NCI-H748 (cell line): Measurements from ENCODE around the gene BNC2.

Experiments
- DNase-seq: peaks from one replicate; lab custom pipeline; 2025; ENCODE audit not compliant: unreplicated experiment; lab: John Stamatoyannopoulos, UW

Gene BNC2

DNA sequence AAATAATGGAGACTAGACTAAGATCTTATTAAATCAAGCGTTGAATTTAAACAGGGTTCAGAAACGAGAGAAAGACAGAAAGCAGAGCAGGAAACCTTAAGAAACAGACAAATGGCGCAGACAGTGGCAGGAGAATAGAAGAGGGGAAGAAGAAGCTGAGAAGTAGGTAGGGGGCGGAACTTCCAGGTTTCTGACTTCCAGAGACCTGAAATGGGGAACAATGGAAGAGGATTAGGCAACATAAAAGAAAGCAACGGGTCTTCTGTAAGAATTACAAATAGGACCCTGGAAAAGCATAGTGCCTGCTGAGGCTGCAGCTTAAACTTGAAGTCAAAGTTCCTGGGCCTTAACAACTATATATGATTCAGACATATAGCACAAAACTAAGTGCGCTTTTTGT lies 101.7 kb downstream of the BNC2 start:
- DNase-seq, result no peak

- DNase-seq, result no peak
Observed at GRCh38 chr9:16767366-16767765, 103.1 kb downstream of the BNC2 start.

GRCh38 chr9:16763946-16764345 lies 106.5 kb downstream of the BNC2 start:
- no peak for DNase-seq

DNA sequence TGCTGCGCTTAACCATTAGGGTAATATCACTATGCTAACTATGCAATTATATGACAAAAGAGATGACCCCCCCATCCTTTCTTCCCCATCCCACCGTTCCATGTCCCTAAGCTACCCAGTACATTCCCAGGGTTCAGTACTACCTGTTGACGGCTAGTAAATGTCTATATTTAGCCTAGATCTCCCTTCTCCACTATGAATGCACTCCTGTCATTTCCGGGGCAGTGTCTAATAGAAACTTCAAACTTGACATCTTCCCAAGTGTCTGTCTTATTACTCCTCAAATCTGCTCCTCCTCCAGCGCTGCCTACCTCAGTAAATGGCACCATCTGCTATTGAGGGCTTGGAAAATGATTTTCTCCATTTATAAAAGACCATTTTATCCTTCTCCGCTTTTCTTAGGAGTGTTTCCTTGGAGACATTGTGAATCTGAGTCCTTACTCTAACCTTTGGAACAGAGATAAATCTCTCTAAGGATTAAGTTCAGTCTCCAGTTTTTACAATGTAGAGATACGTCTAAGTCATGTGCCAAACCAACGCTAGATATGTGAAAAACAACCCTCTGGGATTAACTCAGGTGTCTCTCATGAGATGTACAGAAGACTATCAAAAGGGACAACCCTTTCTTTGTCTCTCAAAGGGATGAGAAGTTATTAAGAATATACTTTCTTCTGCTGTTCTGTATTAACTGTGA lies 114.9 kb downstream of the BNC2 start:
- no peak for DNase-seq

GRCh38 chr9:16754662-16755061 lies 115.8 kb downstream of the BNC2 start:
- no peak for DNase-seq

GRCh38 chr9:16753256-16753655 lies 117.2 kb downstream of the BNC2 start:
- no peak for DNase-seq

DNA sequence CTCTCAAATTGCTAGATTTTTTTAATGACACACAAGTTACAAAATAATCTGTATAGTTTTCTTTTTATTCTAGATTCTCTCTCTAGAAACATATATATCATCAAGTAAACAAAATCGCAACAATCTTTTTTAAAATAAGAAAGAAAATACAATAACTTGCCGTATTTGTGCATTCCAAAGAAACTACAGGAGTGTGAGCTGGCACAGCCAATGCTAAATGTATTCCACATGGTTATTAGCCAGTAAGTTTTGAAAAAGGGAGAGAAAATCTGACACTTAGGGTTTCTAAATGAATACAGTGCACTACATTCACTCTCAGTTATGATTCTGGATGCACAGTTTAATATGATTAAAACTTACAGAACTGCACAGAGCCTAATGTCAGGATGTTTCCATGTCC lies 117.9 kb downstream of the BNC2 start:
- no peak for DNase-seq

DNA sequence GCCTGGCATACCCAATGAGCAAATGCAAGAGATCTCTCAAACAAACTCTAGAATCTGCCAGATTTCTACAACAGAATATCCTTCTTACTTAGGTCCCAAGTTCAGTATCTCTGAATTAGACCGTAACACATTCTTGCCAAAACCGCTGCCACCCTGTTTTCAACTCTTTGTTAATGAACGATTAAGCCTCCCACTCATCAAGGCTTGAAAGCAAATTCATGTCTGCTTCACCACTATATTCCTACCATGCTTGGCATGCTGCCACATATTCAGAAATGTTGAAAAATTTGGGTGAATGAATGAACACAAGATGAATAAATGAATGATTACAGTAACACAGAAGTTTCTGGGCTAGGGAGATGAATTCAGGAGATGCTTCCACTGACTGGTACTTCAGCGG lies 119.9 kb downstream of the BNC2 start:
- no peak for DNase-seq

DNA sequence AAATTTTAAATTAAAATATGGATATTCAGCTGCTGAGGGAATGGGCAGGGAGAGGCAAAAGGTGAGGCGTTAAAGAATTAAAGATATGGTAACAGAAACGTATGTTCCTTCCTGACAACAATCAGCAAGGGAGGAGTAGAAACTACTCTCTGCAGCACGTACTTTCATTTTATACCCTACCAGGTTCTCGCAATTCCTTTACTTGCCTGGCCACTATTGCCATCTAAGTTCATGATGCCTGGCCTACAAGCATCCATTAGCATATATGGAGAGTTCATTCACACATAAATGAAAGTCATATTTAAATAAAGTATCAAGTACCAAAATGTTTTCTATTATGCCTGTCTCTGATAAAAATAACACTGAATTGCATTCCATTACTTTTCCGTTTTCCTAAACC lies 125.1 kb downstream of the BNC2 start:
- no peak for DNase-seq

- DNase-seq, result no peak
Observed at GRCh38 chr9:16744394-16744793, 126.1 kb downstream of the BNC2 start.

GRCh38 chr9:16743375-16743774 lies 127.1 kb downstream of the BNC2 start:
- no peak for DNase-seq

DNA sequence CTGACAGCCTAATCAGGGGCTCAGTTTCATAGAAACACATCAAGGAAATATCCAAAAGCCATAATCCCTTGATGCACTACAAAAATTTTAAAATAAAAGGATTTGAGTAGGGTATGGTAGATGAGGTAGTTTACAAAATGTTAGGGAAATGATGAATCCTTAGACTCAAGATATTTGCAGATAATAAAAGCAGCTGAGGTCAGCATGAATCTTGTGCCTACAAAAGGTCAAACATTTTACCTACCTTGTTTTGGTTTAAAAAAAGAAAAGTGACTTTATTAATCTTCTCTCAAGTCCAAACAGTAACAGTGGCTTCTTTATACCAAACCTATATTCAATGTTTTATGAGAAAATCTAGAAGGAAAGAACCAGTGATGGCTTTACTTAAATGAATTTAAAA lies 135.5 kb downstream of the BNC2 start:
- no peak for DNase-seq

- no peak for DNase-seq
Observed at GRCh38 chr9:16732546-16732945, 137.9 kb downstream of the BNC2 start.

- no peak for DNase-seq
Observed at GRCh38 chr9:16730162-16730561, 140.3 kb downstream of the BNC2 start.

DNA sequence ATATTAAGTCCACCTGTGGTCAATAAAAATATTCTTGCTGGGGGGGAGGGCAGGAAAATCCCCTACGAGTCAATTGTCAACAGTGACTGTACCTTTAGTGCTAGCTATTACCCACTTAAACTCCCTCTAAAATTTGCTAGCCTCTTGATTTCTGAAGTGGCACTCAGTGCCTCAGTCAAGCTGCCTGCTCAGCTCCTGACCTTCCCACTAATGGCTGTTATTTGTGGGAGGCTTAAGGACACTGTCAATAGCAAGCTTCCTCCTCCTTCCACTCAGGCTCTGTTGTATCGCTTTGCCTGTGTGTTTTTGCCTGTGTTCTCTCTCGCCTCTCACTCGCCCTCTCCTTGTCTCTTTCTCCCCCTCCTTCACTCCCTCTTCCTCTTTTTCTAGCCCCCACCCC lies 140.8 kb downstream of the BNC2 start:
- peak; percentile 97 for DNase-seq

DNA sequence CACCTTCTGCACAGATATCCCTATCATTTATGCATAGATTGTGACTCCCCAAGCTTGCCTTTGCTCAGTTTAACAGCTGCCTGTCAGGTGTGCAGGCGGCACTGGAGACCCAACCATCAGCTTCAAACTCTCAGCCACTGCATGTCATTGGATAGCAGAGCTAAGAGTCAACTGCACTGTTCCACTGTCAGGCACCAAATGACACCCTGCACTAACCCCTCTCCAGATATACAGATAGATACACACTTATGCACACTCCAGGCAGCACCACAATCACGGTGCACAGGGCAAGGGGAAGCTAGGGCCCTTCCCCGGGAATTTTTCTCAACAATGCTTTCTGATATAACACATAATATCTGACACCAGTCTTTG lies 142.3 kb downstream of the BNC2 start:
- DNase-seq, result peak; percentile 32

DNA sequence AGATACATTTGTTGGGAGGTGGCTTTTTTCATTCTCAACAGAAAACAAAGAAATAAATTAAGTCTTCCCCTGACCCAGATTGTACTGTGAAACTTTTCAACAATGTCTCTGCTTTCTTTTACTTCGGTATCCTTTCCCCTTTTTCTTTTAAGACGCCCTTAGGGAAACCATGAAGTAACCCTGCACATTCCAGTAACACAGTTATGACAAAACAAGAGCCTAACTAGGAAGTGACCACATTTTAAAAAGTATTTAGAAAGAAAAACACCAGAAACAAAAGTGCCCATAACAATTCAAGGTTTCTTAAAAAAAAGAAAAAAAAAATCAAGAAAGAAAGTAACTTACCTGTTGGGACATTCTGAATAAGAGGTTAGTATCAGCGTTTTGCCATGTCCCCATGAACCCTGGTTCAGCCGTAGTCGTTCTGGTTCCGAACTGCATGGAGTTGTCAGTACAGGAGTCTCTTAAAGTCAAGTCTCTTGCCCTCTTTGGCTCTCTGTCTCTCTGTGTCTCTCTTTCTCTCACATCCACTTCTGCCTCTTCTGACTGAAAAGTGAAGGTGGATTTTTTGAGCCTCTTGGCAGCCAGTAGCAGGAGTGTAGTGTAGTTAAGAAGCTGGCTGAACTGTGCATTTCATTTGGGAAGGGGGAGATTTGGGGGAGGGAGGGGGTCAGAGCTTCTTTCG lies 142.9 kb downstream of the BNC2 start:
- DNase-seq, result no peak

DNA sequence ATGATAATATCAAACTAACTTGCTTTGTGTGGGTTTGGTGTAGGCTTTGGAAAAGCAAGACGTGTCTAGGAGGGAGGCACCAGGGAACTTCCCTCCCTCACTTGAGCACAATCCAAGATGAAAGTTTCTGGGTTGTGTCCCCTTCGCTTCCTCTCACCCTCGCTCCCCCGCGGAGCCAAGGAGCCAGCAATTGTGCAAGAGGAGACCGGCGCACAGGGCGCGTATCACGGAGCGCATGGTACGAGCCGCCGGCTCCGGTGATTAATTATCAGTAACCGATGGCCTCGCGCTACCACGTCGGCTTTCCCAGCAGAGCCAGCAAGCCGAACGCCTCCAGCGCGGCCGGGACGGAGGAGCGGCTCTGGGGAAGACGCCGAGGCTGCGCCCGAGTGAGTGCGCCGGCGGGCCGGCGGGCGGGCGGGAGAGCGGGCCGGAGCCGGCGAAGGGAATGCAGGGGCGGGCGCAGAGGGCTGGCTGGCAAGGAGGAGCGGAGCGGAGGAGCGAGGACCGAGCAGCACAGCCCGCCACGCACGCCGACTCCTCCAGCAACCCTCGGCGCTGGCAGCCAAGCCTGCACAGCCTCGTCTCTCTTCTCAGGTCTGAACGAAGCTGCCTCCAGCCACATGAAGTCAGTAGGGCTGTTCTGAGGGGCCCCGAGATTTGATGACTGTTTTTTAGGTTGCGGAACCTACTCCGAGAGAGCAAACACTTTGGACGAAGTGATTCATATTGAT lies 143.6 kb downstream of the BNC2 start:
- peak; percentile 85 for DNase-seq

DNA sequence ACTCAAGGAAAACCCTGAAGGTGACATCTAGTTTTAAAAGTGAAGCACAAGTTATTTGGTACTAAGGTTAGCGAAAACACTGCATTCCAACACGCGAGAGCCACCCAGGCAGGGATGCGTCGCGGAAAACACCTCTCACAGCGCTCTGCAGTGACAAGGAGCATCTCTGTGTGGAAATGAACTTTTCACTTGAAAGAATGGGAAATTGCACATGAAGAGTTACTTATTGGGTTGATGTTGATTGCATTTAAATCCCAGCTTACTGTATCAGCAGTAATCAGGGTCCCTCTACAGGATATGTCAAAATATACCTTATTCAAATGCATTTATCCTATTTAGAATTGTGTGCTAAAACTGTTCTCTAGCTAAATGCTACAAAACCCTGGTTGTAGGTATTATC lies 144.4 kb downstream of the BNC2 start:
- DNase-seq, result peak; percentile 48

DNA sequence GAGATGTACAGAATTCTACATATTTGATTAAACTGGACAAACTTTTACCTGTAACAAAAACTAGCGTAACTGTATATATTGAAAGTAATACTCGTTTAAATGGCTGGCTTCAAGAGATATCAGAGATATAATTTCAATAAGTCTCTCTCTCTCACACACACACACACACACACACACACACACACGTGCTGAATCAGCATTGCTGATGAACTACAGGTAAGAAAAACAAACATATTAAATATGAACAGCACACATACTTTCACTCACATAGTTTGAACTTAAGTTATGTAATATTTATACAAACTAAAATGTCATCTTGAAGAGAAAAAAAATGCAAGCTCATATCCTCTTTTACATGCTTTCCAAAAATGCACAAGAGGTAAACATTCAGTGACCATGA lies 145.4 kb downstream of the BNC2 start:
- no peak for DNase-seq

DNA sequence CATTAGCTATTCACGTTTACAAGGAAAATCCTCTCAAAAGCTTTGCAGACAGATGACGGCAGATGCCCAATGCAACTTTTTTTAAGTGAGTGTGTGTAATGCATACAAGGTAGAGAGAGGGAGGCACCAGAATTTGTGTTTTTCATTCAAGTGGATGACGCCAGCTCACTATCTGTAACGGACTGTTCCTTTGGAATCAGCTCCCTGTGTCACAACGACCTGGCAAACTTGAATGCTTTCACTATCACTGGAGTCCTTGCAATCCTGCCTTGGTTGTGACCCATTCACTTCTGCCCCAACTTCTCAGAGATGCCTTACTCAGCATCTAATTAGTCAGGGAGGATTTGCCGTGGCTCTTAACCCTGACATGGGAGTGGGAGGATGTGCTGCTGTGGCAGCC lies 148.5 kb downstream of the BNC2 start:
- DNase-seq, result no peak

GRCh38 chr9:16720386-16720785 lies 150.1 kb downstream of the BNC2 start:
- no peak for DNase-seq
